Islet of Langerhans (tissue), 1 donor: ENCODE results near the gene VSTM4.

Experiments
- FAIRE-seq: peaks from one replicate; lab custom pipeline; 2011; peaks lifted over from hg19 to GRCh38; lab: Jason Lieb, UNC

The VSTM4 gene

GRCh38 chr10:49141541-49142332 lies 26.4 kb upstream of the VSTM4 start:
- FAIRE-seq = no peak

GRCh38 chr10:49140304-49141177 lies 25.2 kb upstream of the VSTM4 start:
- FAIRE-seq = no peak

- FAIRE-seq = no peak
Measured at GRCh38 chr10:49139846-49140195, 24.5 kb upstream of the VSTM4 start.

- no peak for FAIRE-seq
Measured at GRCh38 chr10:49139028-49139845, 23.9 kb upstream of the VSTM4 start.

- no peak for FAIRE-seq
Measured at GRCh38 chr10:49138361-49138891, 23.1 kb upstream of the VSTM4 start.

GRCh38 chr10:49136525-49136924 lies 21.2 kb upstream of the VSTM4 start:
- FAIRE-seq = no peak

- FAIRE-seq = no peak
Measured at GRCh38 chr10:49135575-49136313, 20.4 kb upstream of the VSTM4 start.

GRCh38 chr10:49134327-49134726 lies 19.0 kb upstream of the VSTM4 start:
- no peak for FAIRE-seq

GRCh38 chr10:49133706-49134248 lies 18.5 kb upstream of the VSTM4 start, which contains the start of gene FAM170B:
Gene FAM170B (minus strand): TSS chr10:49134021. CDS start chr10:49133918, 103 bp downstream.
- no peak for FAIRE-seq

- no peak for FAIRE-seq
Measured at GRCh38 chr10:49132362-49132737, 17.0 kb upstream of the VSTM4 start.

- FAIRE-seq = no peak
Measured at GRCh38 chr10:49131507-49132361, 16.4 kb upstream of the VSTM4 start.

- no peak for FAIRE-seq
Measured at GRCh38 chr10:49129376-49129775, 14.1 kb upstream of the VSTM4 start.

GRCh38 chr10:49128854-49129253 lies 13.5 kb upstream of the VSTM4 start:
- no peak for FAIRE-seq

- FAIRE-seq = no peak
Measured at GRCh38 chr10:49123981-49124950, 8.9 kb upstream of the VSTM4 start.

GRCh38 chr10:49120911-49121310 lies 5.6 kb upstream of the VSTM4 start:
- no peak for FAIRE-seq

GRCh38 chr10:49119746-49120145 lies 4.4 kb upstream of the VSTM4 start:
- FAIRE-seq = no peak

GRCh38 chr10:49118430-49119074 lies 3.2 kb upstream of the VSTM4 start:
- FAIRE-seq = no peak

GRCh38 chr10:49117376-49118070 lies 2.2 kb upstream of the VSTM4 start:
- no peak for FAIRE-seq
